GM21447 (cell line): ENCODE measurements around the gene INTS1.
"Not testable (repeated sequence)": the region's sequence is repeated elsewhere in the genome, so short reads cannot be mapped to it uniquely, and the experiment has no call there.

Experiments used
- ATAC-seq: cut with Tn5 transposase; IDR thresholded peaks from one replicate; pipeline ENCODE4 v1.9.1; 2021; ENCODE audit not compliant: unreplicated experiment

INTS1 gene

DNA sequence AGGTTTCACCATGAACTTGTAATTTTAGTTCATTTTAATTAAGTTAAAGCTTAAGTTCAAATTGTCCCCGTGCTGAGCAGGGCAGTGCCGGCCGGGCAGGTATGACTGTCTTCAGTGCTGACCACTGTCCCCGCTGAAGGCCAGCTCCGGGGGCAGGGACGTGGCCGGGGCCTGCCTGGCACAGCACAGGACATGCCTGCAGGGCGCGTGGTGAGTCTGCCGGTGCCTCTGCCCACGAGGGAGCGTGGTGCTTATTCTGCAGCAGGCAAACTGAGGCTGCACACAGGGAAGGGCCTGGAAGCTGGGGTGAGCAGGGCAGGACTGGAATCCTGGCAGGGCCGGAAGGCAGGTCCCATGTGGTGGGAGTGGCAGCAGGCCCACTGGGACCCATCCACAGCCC, 54.7 kb downstream of the INTS1 start:
- no peak for ATAC-seq

DNA sequence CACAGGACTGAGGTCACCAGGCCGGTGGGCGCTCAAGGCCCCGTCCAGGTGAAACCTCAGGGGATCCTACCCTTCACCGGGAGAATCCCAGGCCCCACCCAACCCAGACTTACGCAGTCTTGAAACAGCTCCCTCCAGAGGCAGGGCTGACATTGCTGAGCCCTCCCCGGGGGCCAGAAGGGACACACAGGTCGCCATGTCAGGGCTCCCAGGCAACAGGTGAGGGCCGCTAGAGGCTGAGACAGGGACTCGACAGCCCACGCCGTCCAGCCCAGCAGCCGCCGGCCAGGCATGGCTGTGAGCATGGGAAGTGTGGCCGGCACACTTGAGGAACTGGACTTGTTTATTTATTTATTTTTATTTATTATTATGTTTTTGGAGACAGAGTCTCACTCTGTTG, 55.2 kb downstream of the INTS1 start:
- no peak for ATAC-seq

DNA sequence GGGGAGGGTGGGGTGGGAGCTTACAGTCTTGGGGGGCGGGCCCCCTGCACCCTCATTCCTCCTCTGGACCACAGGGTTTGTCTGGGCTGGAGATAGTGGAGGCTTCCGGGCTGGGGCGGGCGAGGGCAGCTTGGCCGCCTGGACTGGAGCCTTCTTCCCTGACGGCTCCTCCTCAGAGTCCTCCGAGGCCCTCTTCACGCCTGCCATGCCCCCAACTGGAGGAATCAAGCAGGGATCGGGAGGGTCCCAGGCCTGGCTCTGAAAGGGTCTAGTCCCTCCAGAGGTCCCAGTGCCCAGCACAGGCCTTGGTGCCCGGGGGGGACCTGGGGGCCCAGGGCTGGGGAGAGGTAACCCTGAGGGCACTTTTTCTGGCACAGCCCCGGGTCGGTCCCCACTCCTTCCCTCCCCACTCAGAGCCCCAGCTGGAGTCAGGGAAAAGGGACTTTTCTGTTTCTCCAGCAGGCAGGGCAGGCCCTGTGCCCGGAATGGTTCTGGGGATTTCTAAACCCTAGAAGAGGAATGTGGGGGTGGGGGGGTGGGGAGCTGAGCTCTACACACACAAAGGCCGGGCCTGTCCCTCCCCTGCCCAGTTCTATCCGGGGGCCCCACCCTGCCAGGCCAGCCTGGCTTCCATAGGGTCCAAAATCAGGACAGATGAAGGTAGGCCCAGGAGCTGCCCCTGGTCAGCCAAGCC, 56.5 kb downstream of the INTS1 start:
- ATAC-seq = no peak

DNA sequence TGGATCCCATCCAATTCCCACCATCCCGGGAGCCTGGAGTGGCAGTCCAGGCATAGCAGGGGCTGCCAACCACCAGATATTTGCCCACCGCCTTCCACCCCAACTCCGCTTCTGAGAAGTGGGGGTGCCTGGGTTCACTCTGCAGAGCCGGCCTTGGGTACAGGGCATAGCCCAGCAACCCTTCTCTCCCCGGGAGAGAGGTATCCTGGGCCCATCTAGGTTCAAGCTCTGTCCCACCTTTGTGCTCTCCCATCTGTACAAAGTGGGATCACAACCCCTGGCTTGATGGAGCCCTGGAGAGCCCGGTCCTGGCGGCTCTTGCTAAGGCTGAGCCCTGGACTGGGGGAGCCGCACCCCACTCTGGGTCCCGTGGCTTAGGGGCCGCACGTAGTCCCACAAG, 57.1 kb downstream of the INTS1 start:
- ATAC-seq = no peak

GRCh38 chr7:1446620-1447032, 57.6 kb downstream of the INTS1 start:
- ATAC-seq = no peak

DNA sequence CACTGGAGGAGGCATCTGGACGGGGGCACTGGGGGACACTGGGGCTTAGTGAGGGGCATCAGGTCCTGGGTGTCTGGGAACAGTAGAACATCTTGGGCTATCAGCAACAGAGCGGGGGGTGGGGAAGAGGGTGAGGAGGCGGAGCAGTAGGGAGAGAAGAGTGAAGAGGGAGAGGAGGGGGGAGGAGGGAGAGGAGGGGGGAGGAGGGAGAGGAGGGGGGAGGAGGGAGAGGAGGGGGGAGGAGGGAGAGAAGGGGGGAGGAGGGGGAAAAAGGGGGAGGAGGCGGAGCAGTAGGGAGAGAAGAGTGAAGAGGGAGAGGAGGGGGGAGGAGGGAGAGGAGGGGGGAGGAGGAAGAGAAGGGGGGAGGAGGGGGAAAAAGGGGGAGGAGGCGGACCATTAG, 58.2 kb downstream of the INTS1 start:
- not testable (repeated sequence) for ATAC-seq

DNA sequence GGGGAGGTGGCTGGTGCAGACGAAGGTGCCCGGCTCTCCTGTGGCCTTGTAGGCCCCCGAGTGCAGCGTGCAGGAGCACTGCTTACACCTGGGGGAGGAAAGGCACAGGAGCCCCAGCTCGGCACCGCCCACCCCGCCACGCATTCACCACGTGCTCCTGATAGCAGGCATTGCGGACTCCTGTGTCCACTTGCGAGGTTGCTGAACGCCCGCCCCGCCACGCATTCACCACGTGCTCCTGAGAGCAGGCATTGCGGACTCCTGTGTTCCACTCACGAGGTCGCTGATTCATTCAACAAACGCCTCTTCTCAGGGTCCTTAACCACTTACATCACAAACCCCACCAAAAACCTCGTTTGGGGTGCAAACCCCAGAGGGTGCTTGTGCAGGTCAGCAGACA, 58.8 kb downstream of the INTS1 start:
- no peak for ATAC-seq

DNA sequence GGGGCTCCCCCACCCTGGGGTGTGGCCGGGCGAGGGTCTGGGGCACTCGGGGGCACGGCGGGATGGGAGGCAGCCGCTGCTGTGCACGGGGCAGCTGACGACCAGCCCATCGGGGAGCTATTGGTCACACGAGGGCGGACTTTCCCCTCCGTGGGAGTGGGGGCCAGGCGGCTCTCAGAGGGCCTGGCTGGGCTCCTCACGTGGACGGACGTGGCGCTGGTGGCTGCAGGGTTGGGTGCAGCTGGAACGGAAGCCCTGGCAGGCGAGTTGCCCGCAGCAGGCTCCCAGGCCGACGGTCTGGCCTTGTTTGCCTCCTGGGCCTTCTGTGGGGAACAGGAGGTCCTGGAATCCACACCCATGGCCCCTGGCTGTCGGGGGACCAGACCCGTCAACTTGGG, 59.3 kb downstream of the INTS1 start:
- no peak for ATAC-seq

DNA sequence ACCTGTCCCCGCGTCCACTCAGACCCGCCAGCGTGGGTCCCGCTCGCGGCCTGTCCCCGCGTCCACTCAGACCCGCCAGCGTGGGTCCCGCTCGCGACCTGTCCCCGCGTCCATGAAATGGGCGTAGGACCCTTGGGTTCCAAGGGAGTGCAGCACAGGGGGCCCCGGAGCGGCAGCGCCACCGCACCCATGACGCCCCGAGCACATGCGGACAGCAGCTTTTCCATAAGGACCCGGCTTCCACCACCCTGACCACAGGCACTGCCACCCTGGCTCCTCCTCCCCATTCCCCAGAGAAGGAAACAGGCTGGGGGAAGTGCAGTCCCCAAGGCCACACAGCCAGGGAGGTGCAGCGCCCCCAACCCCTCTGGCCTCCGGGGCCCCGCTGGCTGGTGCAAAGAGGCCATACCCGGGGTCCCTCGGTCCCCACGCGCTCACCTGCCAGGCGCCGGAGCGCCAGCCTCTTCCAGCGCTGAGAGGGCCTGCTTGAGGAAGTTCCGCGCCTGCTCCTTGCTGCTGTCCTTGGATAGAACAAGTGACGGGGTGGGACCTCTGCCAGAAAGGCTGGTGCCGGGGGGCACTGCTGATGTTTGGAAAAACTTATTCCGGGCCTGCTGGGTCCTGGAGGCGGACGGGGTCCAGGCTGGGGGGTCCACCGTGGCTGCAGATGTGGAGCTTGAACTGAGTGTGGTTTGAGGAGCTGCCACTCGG, 59.8 kb downstream of the INTS1 start:
- ATAC-seq = no peak

DNA sequence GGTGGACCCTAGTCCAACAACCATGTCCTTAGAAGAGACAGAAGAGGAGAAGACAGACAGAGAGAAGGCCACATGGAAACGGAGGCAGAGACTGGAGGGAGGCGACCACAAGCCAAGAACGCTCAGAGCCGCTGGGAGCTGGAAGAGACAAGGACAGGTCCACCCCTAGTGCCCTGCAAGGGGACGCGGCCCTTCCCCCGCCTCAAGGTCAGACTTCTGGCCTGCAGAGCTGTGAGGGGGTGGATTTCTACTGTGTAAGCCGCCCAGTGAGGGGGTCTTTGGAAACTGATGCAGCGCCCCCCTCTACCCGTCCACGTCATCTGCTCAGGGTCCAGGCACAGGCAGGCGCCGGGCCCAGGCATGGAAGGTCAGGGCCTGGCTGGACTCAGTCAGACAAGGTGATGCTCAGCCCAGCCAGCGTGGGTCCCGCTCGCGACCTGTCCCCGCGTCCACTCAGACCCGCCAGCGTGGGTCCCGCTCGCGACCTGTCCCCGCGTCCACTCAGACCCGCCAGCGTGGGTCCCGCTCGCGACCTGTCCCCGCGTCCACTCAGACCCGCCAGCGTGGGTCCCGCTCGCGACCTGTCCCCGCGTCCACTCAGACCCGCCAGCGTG, 60.5 kb downstream of the INTS1 start:
- ATAC-seq = not testable (repeated sequence)

GRCh38 chr7:1442355-1443124, 61.6 kb downstream of the INTS1 start:
- ATAC-seq = no peak

DNA sequence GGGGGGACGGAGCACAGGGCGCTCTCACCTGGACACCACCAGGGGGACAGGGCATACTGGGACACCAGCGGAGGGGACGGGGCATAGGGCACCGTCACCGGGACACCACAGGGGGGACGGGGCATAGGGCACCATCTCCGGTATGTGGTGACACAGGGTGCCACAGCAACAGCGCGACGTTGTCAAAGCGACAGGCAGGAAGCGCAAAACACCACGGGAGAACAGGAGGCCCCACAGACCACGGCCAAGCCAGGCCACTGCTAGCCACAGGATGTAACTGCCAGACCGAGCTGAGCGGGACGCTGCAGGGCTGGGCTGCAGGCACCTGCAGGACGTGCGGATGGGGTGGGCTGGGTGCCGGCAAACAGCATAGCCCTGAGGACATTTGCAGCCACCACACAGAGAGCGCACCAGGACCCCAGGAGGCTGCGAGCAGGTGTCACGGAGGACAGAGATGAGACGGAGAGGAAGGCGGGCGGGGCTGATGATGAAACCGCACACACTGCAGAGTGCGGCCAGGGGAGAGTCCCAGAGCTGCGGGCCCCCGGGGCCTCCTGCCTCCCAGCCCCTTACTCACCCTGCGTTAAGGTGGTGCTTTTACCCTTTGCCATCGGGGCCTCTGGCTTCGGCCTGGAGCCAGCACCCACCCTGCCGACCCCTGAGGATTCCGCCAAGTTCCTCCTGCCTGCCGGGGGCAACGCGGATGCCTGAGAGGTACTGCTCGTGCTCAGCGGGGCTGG, 62.4 kb downstream of the INTS1 start:
- no peak for ATAC-seq

GRCh38 chr7:1440620-1441019, 63.6 kb downstream of the INTS1 start:
- no peak for ATAC-seq

- ATAC-seq = no peak
These were observed 64.5 kb downstream of the INTS1 start for GRCh38 chr7:1439373-1440363.

GRCh38 chr7:1438821-1439220, 65.4 kb downstream of the INTS1 start:
- ATAC-seq = no peak

GRCh38 chr7:1438208-1438607, 66.0 kb downstream of the INTS1 start:
- ATAC-seq = no peak

- ATAC-seq = no peak
These were observed 66.9 kb downstream of the INTS1 start for GRCh38 chr7:1437155-1437880.

DNA sequence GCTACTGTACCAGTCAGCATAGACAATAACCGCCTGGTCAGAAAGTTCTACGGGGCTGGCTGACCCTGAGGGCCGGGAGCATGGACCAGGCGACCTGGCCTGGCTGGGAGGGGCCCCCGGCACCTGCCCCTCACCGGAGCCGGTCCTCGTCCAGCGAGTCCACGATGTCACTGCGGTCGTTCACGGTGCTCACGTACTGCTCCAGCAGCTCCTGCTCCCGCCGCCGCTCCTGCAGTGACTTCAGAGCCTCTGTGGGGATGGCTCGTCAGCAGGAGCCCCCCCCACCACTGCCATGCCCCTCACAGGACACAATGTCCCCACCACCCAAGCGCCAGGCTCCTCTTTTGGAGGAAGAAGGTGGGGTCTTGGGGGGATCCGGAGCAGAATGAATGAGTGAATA, 67.6 kb downstream of the INTS1 start:
- ATAC-seq = no peak
